Tibial artery (tissue), 4 donors: ENCODE measurements around the gene NMRK2.
"Not testable (repeated sequence)": the region's sequence is repeated elsewhere in the genome, so short reads cannot be mapped to it uniquely, and the experiment has no call there.

Experiments
- DNase-seq, 2 donors: peaks; one replicate each; pipeline ENCODE4 v3.0.0-alpha.2; 2019
- H3K27ac ChIP-seq, 2 donors: fragments of 200-600 bp; sonication (generic) in 1 of 2; 1 replicate in 1 of 2; 2 replicates in 1 of 2; pipeline ENCODE4 v1.5.1; 2018 to 2019; ENCODE audit warnings: mild to moderate bottlenecking in 1 of 2
- H3K27me3 ChIP-seq, 2 donors: fragments of 200-600 bp; sonication (generic) in 1 of 2; one replicate each; pipeline versions ENCODE4 v1.5.1 to v1.6.0; 2016 to 2019
- H3K36me3 ChIP-seq, 3 donors: fragments of 200-600 bp; sonication (generic) in 2 of 3; one replicate each; pipeline ENCODE4 v1.5.1; 2016 to 2019; ENCODE audit warnings: mild to moderate bottlenecking in 2 of 3
- H3K4me1 ChIP-seq, 4 donors: fragments of 200-600 bp; sonication (generic) in 2 of 4; 1 replicate in 3 of 4; 2 replicates in 1 of 4; pipeline ENCODE4 v1.5.1; 2016 to 2019
- H3K4me3 ChIP-seq, 2 donors: fragments of 200-600 bp; sonication (generic) in 1 of 2; 1 replicate in 1 of 2; 2 replicates in 1 of 2; pipeline ENCODE4 v1.5.1; 2018 to 2019; ENCODE audit warnings: mild to moderate bottlenecking in 2 of 2
- H3K9me3 ChIP-seq, 3 donors: fragments of 200-600 bp; sonication (generic) in 1 of 3; one replicate each; pipeline ENCODE4 v1.5.1; 2016 to 2019
- intact Hi-C: fragments of 100-400 bp; cut with DNase I; formaldehyde crosslinking; loops from one replicate; pipeline ENCODE4 v1.15.0; 2023; ENCODE audit warnings: low total_unique reads
- TF ChIP-seq, protein P1 (sequence below), 2 experiments: fragments of 200-600 bp in 1 of 2; fragments of 450-650 bp in 1 of 2; IDR thresholded peaks; one replicate each; pipeline ENCODE4 v1.5.1; 2017 to 2019; ENCODE audit warnings: antibody characterized with exemption in 2 of 2, mild to moderate bottlenecking in 1 of 2, moderate library complexity in 1 of 2

The NMRK2 gene

DNA sequence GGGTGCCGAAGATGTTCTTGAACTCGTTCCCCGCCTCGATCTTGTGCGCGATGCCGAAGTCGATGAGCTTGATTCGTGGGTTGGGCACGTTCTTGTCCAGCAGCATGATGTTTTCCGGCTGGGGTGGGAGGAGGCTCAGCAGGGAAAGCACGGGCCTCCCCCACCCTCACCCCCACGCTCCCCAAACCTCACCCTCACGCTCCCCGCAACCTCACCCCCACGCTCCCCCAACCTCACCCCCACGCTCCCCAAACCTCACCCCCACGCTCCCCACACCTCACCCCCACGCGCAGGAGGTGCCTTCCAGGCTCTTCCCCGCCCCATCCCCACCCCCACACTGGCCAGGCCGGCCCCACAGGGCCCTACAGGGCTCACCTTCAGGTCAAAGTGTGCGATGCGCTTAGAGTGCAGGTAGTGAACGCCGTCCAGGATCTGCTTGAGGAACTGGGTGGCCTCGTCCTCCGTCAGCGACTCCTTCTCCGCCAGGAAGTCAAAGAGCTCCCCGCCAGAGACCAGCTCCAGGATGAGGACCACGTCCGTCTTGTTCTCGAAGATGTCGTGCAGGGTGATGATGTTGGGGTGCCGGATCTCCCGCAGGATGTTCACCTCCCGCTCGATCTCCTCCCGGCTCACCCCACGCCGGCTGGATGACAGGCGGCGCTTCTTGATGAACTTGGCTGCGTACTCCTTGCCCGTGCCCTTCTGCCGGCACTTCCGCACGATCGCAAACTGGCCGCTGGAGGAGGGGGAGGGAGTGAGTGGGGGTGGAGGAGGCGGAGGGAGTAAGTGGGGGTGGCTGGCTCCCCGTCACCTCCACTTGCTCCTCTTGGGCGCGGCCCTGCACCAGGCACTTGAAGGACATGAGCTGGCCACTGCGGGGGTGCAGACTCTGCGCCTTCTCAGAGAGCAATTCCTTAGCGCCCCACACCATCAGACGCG is 31.7 kb downstream of the NMRK2 start:
- TF ChIP-seq, protein P1, sequence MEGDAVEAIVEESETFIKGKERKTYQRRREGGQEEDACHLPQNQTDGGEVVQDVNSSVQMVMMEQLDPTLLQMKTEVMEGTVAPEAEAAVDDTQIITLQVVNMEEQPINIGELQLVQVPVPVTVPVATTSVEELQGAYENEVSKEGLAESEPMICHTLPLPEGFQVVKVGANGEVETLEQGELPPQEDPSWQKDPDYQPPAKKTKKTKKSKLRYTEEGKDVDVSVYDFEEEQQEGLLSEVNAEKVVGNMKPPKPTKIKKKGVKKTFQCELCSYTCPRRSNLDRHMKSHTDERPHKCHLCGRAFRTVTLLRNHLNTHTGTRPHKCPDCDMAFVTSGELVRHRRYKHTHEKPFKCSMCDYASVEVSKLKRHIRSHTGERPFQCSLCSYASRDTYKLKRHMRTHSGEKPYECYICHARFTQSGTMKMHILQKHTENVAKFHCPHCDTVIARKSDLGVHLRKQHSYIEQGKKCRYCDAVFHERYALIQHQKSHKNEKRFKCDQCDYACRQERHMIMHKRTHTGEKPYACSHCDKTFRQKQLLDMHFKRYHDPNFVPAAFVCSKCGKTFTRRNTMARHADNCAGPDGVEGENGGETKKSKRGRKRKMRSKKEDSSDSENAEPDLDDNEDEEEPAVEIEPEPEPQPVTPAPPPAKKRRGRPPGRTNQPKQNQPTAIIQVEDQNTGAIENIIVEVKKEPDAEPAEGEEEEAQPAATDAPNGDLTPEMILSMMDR (IDR thresholded peaks at IDR 0.05): no peak
- peak overlapping the region in 1 of 2 donors; percentile 78 for H3K27ac ChIP-seq
- H3K4me3 ChIP-seq: no peak overlapping the region
- DNase-seq: no peak
- no peaks in the 10 kb centered on the region for H3K9me3 ChIP-seq
- peaks cover 81 to 84% (median 83%) of the 10 kb centered on the region in 3 donors for H3K36me3 ChIP-seq
- intact Hi-C loops: loop anchor here (10.0 kb wide), 2 partner anchors 200 to 430 kb away; partner anchors contain the start of genes APBA3, MRPL54 and TEKTIP1
- no peaks in the 10 kb centered on the region for H3K27me3 ChIP-seq
- peaks cover 8 to 50% (median 46%) of the 10 kb centered on the region in 4 donors for H3K4me1 ChIP-seq

DNA sequence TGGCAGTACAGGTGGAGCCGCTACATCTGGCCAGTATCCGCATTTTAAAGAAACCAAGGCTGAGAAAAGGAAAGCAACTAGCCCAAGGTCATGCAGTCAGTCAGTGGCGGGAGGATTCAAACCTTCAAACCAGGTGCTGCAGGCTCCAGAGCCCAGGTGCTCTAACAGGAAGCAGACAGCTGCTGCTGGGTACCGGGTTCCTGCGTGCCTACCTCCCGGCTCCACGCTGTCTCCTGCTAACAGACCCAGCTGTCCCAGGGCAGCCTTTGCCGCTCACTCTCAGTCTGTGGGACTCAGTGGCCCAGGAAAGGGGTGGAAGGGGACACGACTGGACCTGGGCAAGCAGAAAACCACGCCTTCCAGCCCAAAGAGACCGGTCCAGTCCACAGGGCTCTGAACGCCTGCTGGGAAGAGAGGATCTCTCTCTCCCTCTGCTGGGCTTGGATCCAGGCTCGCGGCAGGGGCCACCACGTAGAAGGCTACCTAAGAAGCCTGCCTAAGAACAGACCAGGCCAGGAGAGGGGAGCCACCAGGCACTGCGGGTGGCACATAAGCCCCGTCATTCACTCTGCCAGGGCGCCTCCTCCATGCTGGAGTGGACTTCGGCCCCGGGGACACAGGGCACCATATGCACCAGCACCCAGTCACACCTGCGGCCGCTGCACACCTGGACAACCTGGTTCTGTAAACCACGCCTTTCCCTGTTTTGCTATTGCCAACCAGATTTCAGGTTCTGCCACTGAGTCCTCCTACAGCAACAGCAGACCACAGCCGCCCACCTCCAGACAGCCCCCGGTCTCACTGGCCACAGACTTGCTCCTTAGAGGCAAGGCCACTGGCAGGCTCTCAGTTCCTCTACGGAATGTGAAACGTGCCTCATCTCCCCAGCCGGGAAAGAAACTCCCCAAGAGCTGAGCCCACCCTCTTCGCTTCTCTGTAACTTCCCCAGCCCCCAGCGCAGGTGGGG is 33.5 kb downstream of the NMRK2 start:
- DNase-seq: no peak
- peaks cover 63 to 66% (median 65%) of the 10 kb centered on the region in 3 donors for H3K36me3 ChIP-seq

DNA sequence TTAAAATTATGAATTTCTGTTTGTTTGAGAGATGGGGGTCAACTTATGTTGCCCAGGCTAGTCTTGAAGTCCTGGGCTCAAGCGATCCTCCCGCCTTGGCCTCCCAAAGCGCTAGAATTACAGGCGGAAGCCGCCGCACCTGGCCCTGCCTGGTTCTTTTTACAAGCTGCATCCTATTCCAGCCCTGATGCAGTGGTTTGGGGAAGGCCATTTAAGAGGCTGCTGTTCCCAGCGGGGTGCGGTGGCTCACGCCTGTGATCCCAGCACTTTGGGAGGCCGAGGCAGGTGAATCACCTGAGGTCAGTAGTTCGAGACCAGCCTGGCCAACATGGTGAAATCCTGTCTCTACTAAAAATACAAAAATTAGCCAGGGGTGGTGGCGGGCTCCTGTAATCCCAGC is 35.1 kb downstream of the NMRK2 start:
- H3K9me3 ChIP-seq, H3K27me3 ChIP-seq, DNase-seq: not testable (repeated sequence)
- Histone ChIP-seq H3K27ac (peak overlapping the region; percentile 78 to 94), H3K4me1 (peaks cover 8 to 60% (median 54%) of the 10 kb centered on the region in 4 donors), H3K36me3 (peaks cover 48 to 52% (median 50%) of the 10 kb centered on the region in 3 donors), H3K4me3 (peak overlapping the region; percentile 68 to 100)
- intact Hi-C loops: loop anchor here (10.0 kb wide), 2 partner anchors 203 to 433 kb away; partner anchors contain the start of genes APBA3, MRPL54 and TEKTIP1

More for the DNA sequence above, 33.5 kb downstream of the NMRK2 start:
- H3K9me3 ChIP-seq: no peaks in the 10 kb centered on the region
- TF ChIP-seq, protein P1 (IDR thresholded peaks at IDR 0.05): no peak
- peaks cover 8 to 58% (median 52%) of the 10 kb centered on the region in 4 donors for H3K4me1 ChIP-seq
- intact Hi-C loops: loop anchor here (10.0 kb wide), 2 partner anchors 202 to 432 kb away; partner anchors contain the start of genes APBA3, MRPL54 and TEKTIP1
- peak overlapping the region; percentile 78 to 94 for H3K27ac ChIP-seq
- H3K27me3 ChIP-seq: no peaks in the 10 kb centered on the region
- peak overlapping the region; percentile 1 to 68 for H3K4me3 ChIP-seq

DNA sequence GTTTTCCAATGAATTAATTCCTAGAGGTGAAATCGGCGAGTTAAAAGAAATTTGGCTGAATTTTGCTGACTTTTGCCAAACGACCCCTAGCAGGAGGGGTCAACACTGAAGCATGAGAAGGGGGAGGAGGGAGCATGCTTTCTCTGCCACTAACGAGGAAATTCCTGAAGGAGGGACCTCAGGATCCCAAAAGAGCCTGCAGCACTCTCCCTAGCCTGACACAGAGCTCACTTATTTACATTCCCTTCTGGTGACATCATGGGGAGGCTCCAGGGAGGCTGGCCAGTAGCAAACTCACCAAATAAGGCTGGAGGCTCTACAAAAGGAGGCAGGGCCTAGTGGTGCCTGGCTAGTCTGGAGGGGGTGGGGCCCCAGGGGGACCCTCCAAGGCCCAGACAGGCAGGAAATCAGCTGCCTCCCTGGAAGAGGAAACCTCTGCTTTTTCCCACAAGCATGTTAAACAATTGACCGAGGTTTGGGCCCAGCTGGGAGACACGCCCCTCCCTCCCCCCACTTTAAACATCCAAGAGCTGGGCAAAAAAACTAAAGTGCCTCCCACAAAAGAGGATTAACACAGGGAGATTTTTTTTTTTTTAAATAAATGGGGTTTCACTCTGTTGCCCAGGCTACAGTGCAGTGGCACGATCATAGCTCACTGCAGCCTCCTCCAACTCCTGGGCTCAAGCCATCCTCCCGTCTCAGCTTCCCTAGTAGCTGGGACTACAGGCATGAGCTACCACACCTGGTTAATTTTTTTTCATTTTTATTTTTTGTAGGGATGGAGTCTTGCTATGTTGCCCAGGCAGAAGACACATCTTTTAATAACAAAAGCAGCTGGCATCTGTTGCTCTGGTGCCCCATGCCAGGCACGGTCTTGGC is 35.9 kb downstream of the NMRK2 start:
- TF ChIP-seq, protein P1 (IDR thresholded peaks at IDR 0.05): no peak
- Histone ChIP-seq H3K4me3 (peak overlapping the region; percentile 68 to 100), H3K36me3 (peaks cover 40 to 44% (median 42%) of the 10 kb centered on the region in 3 donors), H3K27ac (peak overlapping the region; percentile 94 to 99), H3K4me1 (peaks cover 8 to 60% (median 54%) of the 10 kb centered on the region in 4 donors), H3K27me3 (no peaks in the 10 kb centered on the region), H3K9me3 (no peaks in the 10 kb centered on the region)
- intact Hi-C loops: loop anchor here (10.0 kb wide), 2 partner anchors 204 to 434 kb away; partner anchors contain the start of genes APBA3, MRPL54 and TEKTIP1
- DNase-seq: peak; percentile 94 to 98
